Tibial nerve (tissue), 3 donors: ENCODE measurements around the gene ADRB1.

Source experiments
- POLR2A ChIP-seq, 2 donors: fragments of 450-650 bp; IDR thresholded peaks; one replicate each; pipeline ENCODE4 v1.6.1; 2017; ENCODE audit warnings: antibody characterized with exemption in 2 of 2, mild to moderate bottlenecking in 2 of 2, moderate library complexity in 2 of 2
- TF ChIP-seq, protein P1 (sequence below), 5 experiments: fragments of 200-600 bp in 3 of 5; fragments of 450-650 bp in 2 of 5; sonication (generic) in 3 of 5; IDR thresholded peaks; one replicate each; pipeline ENCODE4 v1.5.1; 2016 to 2019; ENCODE audit warnings: antibody characterized with exemption in 5 of 5, mild to moderate bottlenecking in 3 of 5, moderate library complexity in 2 of 5

DNA sequence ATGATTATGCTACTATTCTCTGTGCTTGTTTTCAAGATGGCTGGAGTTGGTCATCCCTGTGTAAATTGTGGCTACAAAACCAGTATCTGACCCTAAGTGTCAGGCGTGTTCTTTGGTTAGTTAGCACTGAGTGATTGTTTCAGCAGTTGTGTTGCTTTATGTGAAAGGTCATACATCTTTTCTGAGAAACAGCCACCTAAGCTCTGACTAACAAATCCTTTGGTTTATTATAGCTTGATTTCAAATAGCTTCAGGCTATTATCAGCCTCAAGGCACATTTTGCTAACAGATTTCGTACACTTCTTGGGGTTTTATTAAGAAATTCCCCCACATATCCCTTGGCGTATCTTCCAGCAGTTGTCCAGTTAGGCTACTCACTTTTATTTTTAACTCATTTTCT is 4.8 kb upstream of the ADRB1 start:
- TF ChIP-seq, protein P1, sequence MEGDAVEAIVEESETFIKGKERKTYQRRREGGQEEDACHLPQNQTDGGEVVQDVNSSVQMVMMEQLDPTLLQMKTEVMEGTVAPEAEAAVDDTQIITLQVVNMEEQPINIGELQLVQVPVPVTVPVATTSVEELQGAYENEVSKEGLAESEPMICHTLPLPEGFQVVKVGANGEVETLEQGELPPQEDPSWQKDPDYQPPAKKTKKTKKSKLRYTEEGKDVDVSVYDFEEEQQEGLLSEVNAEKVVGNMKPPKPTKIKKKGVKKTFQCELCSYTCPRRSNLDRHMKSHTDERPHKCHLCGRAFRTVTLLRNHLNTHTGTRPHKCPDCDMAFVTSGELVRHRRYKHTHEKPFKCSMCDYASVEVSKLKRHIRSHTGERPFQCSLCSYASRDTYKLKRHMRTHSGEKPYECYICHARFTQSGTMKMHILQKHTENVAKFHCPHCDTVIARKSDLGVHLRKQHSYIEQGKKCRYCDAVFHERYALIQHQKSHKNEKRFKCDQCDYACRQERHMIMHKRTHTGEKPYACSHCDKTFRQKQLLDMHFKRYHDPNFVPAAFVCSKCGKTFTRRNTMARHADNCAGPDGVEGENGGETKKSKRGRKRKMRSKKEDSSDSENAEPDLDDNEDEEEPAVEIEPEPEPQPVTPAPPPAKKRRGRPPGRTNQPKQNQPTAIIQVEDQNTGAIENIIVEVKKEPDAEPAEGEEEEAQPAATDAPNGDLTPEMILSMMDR (IDR thresholded peaks at IDR 0.05), result no peak
- no peak for TF ChIP-seq POLR2A (IDR thresholded peaks at IDR 0.05)
